ENCODE results near the gene WDR70.
"Not testable (repeated sequence)": the region's sequence is repeated elsewhere in the genome, so short reads cannot be mapped to it uniquely, and the experiment has no call there.

DNA sequence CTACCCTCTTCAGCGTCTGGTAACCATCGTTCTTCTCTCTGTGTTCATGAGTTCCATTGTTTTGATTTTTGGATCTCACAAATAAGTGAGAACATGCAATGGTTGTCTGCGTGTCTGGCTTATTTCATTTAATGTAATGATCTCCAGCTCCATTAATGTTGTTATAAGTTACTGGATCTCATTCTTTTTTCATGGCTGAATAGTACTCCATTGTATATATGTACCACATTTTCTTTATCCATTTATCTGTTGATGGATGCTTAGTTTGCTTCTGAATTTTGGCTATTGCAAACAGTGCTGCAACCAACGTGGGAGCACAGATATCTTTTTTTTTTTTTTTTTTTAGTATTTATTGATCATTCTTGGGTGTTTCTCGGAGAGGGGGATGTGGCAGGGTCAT lies 139.2 kb downstream of the WDR70 start:
- TF ChIP-seq POLR2A (IDR thresholded peaks at IDR 0.05): not testable (repeated sequence)
- TF ChIP-seq, protein P1, sequence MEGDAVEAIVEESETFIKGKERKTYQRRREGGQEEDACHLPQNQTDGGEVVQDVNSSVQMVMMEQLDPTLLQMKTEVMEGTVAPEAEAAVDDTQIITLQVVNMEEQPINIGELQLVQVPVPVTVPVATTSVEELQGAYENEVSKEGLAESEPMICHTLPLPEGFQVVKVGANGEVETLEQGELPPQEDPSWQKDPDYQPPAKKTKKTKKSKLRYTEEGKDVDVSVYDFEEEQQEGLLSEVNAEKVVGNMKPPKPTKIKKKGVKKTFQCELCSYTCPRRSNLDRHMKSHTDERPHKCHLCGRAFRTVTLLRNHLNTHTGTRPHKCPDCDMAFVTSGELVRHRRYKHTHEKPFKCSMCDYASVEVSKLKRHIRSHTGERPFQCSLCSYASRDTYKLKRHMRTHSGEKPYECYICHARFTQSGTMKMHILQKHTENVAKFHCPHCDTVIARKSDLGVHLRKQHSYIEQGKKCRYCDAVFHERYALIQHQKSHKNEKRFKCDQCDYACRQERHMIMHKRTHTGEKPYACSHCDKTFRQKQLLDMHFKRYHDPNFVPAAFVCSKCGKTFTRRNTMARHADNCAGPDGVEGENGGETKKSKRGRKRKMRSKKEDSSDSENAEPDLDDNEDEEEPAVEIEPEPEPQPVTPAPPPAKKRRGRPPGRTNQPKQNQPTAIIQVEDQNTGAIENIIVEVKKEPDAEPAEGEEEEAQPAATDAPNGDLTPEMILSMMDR (IDR thresholded peaks at IDR 0.05): not testable (repeated sequence)

Measured in uterus (tissue), 2 donors.